HG03442 (cell line): Measurements from ENCODE around the gene F13B.
A peak's percentile ranks its signal among the peaks of the same experiment; 100 is the strongest.
"Not testable (repeated sequence)": the region's sequence is repeated elsewhere in the genome, so short reads cannot be mapped to it uniquely, and the experiment has no call there.

Source experiments
- ATAC-seq: cut with Tn5 transposase; IDR thresholded peaks from one replicate; pipeline ENCODE4 v1.9.1; 2021; ENCODE audit warnings: mild to moderate bottlenecking, moderate library complexity; ENCODE audit not compliant: unreplicated experiment

The F13B gene, protein sequence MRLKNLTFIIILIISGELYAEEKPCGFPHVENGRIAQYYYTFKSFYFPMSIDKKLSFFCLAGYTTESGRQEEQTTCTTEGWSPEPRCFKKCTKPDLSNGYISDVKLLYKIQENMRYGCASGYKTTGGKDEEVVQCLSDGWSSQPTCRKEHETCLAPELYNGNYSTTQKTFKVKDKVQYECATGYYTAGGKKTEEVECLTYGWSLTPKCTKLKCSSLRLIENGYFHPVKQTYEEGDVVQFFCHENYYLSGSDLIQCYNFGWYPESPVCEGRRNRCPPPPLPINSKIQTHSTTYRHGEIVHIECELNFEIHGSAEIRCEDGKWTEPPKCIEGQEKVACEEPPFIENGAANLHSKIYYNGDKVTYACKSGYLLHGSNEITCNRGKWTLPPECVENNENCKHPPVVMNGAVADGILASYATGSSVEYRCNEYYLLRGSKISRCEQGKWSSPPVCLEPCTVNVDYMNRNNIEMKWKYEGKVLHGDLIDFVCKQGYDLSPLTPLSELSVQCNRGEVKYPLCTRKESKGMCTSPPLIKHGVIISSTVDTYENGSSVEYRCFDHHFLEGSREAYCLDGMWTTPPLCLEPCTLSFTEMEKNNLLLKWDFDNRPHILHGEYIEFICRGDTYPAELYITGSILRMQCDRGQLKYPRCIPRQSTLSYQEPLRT

DNA sequence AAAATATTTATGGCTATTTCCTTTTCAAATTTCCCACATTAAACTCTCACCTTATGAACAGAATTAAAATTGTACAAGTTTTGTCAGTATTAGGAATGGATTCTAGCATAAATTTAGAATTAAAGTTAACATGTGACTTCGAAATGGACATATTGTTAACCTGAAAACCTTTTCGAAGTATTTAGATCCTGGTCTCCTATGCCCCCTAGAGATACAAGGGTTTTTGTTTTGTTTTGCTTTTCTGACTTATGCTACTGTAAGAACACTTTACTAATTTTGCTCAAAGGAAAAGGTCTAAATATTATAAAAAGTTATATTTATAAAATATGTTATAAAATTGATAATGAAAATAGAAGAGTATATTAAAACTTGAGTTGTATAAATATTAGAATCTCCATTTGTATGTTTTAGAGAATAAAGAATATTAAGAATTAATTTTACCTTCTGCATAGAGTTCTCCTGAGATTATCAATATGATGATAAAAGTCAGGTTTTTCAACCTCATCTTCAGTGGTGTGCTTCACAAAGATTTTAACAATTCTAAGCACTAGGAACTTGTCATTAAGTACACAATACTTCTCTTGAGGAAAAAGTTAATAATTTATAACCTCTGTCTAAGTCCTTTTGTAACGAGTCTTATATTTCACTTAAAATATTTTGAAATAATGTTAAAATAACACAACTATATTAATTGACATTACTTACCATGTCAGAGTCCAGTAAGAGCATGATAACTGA, at the start of gene F13B:
F13B (minus strand) TSS at position 542 of the 738 bp plus-strand sequence; CDS start at position 505, 37 bp downstream.
- ATAC-seq, result no peak

- no peak for ATAC-seq
These were observed 49.1 kb upstream of the F13B start for GRCh38 chr1:197116156-197116555.

DNA sequence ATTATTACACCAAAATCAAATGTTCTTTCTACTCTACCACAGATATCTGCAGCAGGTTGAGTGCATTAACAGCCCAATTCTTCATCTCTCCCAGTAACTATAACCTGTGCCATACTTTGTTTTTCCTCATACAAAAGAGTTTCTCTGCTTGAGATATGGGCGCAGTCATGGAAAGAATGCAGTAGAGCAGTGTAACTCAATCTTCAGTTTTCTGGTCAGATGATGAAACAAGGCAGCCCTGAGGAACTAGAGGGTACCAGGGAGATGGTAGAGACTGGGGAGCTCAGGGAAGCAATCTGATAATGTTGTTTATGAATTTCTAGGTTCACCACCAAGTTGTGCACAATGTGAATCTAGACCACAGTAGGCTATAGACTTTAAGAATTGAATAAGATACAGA, 39.8 kb upstream of the F13B start:
- ATAC-seq, result no peak

DNA sequence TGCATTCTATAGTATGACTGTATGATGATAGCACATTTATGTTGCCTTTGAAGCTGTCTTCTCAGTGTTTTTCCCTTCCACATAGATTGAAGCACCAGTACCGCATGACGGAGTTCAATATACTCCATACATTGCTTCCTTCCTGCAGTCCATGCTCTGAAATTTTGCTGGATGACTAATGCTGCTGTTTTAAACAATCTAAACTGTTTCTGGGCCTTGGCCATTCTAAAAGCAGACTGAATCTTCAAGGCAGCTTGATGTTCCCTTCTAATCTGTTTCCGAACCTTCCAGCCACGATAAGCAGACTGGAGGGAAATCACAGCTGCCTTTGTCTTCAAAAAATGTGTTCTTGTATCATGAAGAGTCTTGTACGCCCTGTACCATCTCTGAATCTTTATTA, 36.2 kb upstream of the F13B start:
- no peak for ATAC-seq

GRCh38 chr1:197101978-197102377, 34.9 kb upstream of the F13B start:
- no peak for ATAC-seq

DNA sequence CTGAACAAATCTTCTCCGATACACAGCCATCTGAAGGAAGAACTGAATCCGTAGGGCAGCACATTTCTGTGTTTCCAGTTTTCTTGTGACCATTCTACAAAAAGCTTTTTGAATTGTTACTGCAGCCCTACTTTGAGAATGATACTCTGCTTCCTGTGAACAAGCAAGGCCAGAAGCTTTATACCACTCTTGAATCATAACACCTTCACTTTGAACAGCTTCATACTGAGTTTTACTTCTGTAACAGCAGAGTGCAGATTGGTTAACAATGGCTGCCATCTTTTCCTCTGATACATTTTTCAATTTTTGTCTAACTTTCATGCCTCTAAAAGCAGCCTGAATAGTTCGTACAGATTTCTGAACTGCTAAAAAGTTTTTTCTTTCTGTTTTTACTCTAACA, 33.6 kb upstream of the F13B start:
- no peak for ATAC-seq

DNA sequence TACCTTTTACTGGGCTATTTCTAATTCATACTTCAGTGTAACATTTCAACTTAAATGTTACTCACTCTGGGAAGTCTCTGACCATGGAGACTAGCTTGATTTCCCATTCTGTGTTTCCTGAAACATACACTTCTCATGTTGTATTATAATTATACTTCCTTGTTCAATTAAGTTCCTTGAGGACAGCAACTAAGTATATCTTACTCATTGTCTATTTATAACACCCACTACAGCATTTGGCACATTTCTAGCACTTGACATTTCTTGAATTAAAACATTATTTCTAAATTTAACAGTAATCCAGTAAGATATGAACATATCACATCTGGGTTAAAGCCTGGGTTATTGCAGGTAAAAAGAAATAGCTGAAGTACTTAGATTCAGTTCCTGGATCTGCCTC, 32.4 kb upstream of the F13B start:
- no peak for ATAC-seq

GRCh38 chr1:197096971-197097370, 29.9 kb upstream of the F13B start:
- ATAC-seq, result not testable (repeated sequence)

GRCh38 chr1:197096137-197096536, 29.1 kb upstream of the F13B start:
- ATAC-seq, result peak; percentile 54

DNA sequence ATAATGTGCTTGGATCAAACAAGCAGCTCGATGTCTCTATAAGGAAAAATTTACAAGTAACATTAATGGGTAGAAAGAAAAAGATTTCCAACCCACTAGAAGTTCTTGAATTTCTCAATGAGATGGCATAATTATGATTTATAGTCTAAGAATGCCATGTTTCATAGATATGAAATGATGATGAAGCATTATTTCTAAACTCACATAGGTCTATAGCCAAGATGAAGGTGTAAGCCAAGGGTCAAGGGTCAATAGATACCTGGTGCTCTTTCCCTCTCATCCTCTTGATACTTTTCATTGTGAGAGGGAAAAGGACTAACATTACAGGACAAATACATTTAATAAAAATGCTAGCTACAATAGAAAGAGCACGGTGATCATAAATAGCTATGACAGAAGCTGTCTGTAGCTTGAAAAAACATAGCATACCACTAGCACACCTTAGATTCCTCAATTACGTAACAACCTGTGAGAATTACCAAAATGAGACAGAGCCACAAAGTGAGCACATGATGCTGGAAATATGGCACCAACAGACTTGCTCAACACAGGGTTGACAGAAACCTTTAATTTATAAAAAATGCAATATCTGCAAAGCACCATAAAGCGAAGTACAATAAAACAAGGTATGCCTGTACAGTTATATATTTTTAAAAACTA, 26.3 kb upstream of the F13B start:
- ATAC-seq, result no peak

GRCh38 chr1:197092491-197093023, 25.5 kb upstream of the F13B start:
- no peak for ATAC-seq

- no peak for ATAC-seq
These were observed 16.4 kb upstream of the F13B start for GRCh38 chr1:197083474-197083873.

DNA sequence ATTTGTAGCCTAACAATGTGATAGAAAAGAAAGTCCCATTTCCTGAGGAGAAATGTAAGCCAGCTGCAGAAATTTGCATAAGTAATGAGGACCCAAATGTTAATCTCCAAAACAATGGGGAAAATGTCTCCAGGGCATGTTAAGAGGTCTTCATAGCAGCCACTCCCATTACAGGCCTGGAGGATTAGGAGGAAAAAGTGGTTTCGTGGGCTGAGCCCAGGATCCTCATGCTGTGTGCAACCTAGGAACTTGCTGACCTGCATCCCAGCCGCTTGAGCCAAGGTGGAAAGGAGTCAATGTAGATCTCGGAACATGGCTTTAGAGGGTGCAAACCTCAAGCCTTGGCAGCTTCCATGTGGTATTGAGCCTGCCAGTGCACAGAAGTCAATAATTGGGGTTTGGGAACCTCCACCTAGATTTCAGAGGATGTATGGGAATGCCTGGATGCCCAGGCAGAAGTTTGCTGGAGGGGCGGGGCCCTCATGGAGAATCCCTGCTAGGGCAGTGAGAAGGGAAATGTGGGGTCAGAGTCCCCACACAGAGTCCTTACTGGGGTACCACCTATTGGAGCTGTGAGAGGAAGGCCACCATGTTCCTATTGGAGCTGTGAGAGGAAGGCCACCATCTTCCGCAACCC, 14.2 kb upstream of the F13B start:
- ATAC-seq, result no peak

DNA sequence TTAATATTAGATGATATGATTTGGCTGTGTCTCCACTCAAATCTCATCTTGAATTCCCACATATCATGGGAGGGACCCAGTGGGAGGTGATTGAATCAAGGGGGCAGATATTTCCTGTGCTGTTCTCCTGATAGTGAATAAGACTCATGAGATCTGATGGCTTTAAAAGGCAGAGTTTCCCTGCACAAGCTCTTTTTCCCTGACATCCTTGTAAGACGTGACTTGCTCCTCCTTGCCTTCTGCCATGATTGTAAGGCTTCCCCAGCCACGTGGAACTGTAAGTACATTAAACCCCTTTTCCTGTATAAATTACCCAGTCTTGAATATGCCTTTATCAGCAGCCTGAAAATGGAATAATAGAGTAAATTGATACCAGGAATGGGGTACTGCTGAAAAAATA, 13.3 kb upstream of the F13B start:
- ATAC-seq, result no peak

DNA sequence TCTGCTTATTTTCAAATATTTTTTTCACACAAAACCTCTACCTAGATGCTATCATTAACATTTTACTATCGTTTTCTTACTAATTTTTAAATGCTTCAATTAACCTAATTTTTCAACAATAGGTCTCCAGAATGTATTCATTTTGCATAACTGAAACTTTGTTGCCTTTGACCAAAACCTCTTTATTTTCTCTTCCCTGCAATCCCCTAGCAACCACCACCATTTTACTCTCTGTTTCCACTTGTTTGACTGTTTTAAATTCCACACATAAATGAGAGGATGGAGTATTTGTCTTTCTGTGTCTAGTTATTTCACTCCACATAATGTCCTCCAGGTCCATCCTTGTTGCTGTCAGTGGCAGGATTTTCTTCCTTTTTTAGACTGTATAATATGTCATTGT, 9.5 kb upstream of the F13B start:
- ATAC-seq, result no peak

- ATAC-seq, result no peak
These were observed 6.9 kb upstream of the F13B start for GRCh38 chr1:197073978-197074377.

- no peak for ATAC-seq
These were observed 378 bp upstream of the F13B start for GRCh38 chr1:197067457-197067818.

GRCh38 chr1:197066277-197066676, 783 bp downstream of the F13B start:
- ATAC-seq, result no peak

GRCh38 chr1:197065559-197065958, 1.5 kb downstream of the F13B start:
- ATAC-seq, result no peak

- peak; percentile 9 for ATAC-seq
These were observed 3.8 kb downstream of the F13B start for GRCh38 chr1:197063212-197063611.

- peak; percentile 99 for ATAC-seq
These were observed 4.4 kb downstream of the F13B start for GRCh38 chr1:197062692-197063091.
